Measurements from ENCODE around the gene APOBEC3F.

Gene APOBEC3F

GRCh38 chr22:39083212-39084165 is 42.8 kb downstream of the APOBEC3F start:
- H3K4me2 ChIP-seq = no peak overlapping the region
- H4K20me1 ChIP-seq (ENCODE audit: insufficient read depth) = no peaks in the 10 kb centered on the region
- H3K9ac ChIP-seq = no peak overlapping the region
- H3K36me3 ChIP-seq (ENCODE audit: insufficient read depth) = no peaks in the 10 kb centered on the region
- H2AFZ ChIP-seq (ENCODE audit: low read depth) = no peak overlapping the region
- no peaks in the 10 kb centered on the region for H3K4me1 ChIP-seq (ENCODE audit: low read depth, poor library complexity, severe bottlenecking)
- H3K27ac ChIP-seq = no peak overlapping the region
- no peaks in the 10 kb centered on the region for H3K79me2 ChIP-seq (ENCODE audit: insufficient read depth, low read depth)
- no peak for TF ChIP-seq CTCF (conservative IDR thresholded peaks at IDR 0.05; ENCODE audit: low read depth, low read length)
- no peaks in the 10 kb centered on the region for H3K27me3 ChIP-seq (ENCODE audit: insufficient read depth, low read depth)
- H3K4me3 ChIP-seq (IDR thresholded peaks at IDR 0.05; ENCODE audit: insufficient read depth, low read depth, low read length) = no peak overlapping the region

DNA sequence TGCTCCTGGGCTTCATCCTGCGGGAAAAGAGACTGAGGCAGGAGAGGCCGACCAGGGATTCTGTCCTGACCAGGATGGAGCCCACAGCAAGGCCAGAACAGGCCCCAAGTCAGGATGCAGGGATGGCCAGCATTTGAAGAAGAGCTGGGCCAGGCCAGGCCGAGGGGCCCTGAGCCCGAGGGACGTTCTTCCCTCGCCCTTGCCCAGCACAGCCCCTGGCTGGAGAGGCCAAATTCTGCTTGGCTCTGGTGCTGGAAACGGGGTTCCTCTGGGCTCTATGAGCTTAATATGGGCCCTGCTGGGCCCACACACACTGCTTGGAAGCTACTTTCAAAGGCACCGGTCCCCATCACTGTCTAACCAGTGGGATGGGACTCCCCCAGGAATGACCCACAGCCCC is 44.0 kb downstream of the APOBEC3F start:
- no peak overlapping the region for H2AFZ ChIP-seq (ENCODE audit: low read depth)
- no peaks in the 10 kb centered on the region for H4K20me1 ChIP-seq (ENCODE audit: insufficient read depth)
- no peaks in the 10 kb centered on the region for H3K27me3 ChIP-seq (ENCODE audit: insufficient read depth, low read depth)
- TF ChIP-seq CTCF (conservative IDR thresholded peaks at IDR 0.05; ENCODE audit: low read depth, low read length) = no peak
- H3K36me3 ChIP-seq (ENCODE audit: insufficient read depth) = no peaks in the 10 kb centered on the region
- H3K4me2 ChIP-seq = no peak overlapping the region
- H3K4me1 ChIP-seq (ENCODE audit: low read depth, poor library complexity, severe bottlenecking) = no peaks in the 10 kb centered on the region
- no peak overlapping the region for H3K9ac ChIP-seq
- H3K27ac ChIP-seq = no peak overlapping the region
- H3K79me2 ChIP-seq (ENCODE audit: insufficient read depth, low read depth) = no peaks in the 10 kb centered on the region
- no peak overlapping the region for H3K4me3 ChIP-seq (IDR thresholded peaks at IDR 0.05; ENCODE audit: insufficient read depth, low read depth, low read length)

DNA sequence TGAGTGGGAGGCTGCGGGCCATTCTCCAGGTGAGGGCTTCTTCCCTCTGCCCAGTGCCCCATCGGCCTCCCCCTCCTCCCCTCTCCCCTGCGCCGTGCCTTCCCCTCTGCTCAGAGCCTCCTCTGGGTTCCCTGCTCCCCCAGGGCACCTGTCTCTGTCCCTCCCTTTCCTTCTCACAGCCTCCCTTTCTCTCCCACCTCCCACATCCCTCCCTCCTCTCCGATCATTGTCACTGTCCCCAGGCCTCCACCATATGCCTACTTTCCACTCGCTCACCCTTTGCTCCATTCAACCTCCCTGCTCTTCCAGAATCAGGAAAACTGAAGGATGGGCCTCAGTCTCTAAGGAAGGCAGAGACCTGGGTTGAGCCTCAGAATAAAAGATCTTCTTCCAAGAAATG is 46.4 kb downstream of the APOBEC3F start:
- no peaks in the 10 kb centered on the region for H3K79me2 ChIP-seq (ENCODE audit: insufficient read depth, low read depth)
- no peak overlapping the region for H3K27ac ChIP-seq
- no peak overlapping the region for H2AFZ ChIP-seq (ENCODE audit: low read depth)
- H3K36me3 ChIP-seq (ENCODE audit: insufficient read depth) = no peaks in the 10 kb centered on the region
- H3K4me1 ChIP-seq (ENCODE audit: low read depth, poor library complexity, severe bottlenecking) = peaks cover 8% of the 10 kb centered on the region
- no peak overlapping the region for H3K4me3 ChIP-seq (IDR thresholded peaks at IDR 0.05; ENCODE audit: insufficient read depth, low read depth, low read length)
- no peak overlapping the region for H3K9ac ChIP-seq
- no peaks in the 10 kb centered on the region for H3K27me3 ChIP-seq (ENCODE audit: insufficient read depth, low read depth)
- TF ChIP-seq CTCF (conservative IDR thresholded peaks at IDR 0.05; ENCODE audit: low read depth, low read length) = no peak
- H3K4me2 ChIP-seq = no peak overlapping the region
- no peaks in the 10 kb centered on the region for H4K20me1 ChIP-seq (ENCODE audit: insufficient read depth)

DNA sequence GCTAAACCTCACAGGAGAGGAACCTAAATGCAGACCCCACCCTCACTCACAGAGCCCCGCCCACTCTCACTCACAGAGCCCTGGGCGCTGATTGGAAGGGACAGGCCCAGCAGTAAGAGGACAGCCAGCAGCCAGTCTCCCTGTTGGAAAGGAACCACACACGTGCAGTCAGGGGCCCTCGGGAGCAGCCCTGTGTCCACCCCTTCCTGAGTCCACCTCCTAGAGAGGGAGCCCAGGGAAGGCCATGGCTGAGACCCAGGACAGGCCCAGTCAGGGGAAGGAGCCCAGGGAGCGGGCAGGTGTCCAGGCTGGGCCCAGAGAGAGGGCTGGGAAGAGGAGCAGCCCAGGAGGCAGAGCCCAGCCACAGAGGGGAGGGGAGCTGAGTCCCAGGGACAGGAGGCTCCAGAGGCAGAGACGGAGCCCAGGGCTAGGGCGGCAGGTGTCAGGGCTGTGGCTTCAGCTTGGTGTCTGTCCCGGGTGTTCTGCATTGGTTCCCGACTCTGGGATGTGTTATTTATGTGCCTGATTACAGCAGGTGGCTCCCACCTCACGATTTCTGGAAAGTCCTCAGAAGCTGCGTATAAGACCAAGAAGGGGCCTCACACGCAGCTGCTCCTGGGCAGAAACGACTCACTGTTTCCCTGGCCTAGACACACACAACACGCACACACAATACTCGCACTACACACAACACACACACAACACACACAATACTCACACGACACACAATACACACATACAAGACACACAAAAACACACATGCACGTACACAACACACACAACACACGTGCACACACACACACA is 47.4 kb downstream of the APOBEC3F start:
- Histone ChIP-seq H4K20me1 (ENCODE audit: insufficient read depth) (no peaks in the 10 kb centered on the region), H3K79me2 (ENCODE audit: insufficient read depth, low read depth) (no peaks in the 10 kb centered on the region), H3K4me1 (ENCODE audit: low read depth, poor library complexity, severe bottlenecking) (peaks cover 18% of the 10 kb centered on the region), H3K27ac (no peak overlapping the region), H2AFZ (ENCODE audit: low read depth) (no peak overlapping the region), H3K27me3 (ENCODE audit: insufficient read depth, low read depth) (no peaks in the 10 kb centered on the region), H3K4me2 (no peak overlapping the region), H3K36me3 (ENCODE audit: insufficient read depth) (no peaks in the 10 kb centered on the region), H3K4me3 (IDR thresholded peaks at IDR 0.05; ENCODE audit: insufficient read depth, low read depth, low read length) (no peak overlapping the region), H3K9ac (no peak overlapping the region)
- TF ChIP-seq CTCF (conservative IDR thresholded peaks at IDR 0.05; ENCODE audit: low read depth, low read length) = no peak

Measured in KMS-11 (cell line).